COLO668 (cell line): ENCODE measurements around the gene EIF5.
A peak's percentile ranks its signal among the peaks of the same experiment; 100 is the strongest.

Source experiments
- DNase-seq: peaks from one replicate; lab custom pipeline; 2025; ENCODE audit not compliant: unreplicated experiment; lab: John Stamatoyannopoulos, UW

Gene EIF5

GRCh38 chr14:103391048-103391447 lies 57.0 kb downstream of the EIF5 start:
- DNase-seq = peak; percentile 19

GRCh38 chr14:103392106-103392505 lies 58.1 kb downstream of the EIF5 start:
- DNase-seq = no peak

GRCh38 chr14:103392572-103392971 lies 58.5 kb downstream of the EIF5 start:
- no peak for DNase-seq

- DNase-seq = no peak
Measured at GRCh38 chr14:103393070-103393469, 59.0 kb downstream of the EIF5 start.

DNA sequence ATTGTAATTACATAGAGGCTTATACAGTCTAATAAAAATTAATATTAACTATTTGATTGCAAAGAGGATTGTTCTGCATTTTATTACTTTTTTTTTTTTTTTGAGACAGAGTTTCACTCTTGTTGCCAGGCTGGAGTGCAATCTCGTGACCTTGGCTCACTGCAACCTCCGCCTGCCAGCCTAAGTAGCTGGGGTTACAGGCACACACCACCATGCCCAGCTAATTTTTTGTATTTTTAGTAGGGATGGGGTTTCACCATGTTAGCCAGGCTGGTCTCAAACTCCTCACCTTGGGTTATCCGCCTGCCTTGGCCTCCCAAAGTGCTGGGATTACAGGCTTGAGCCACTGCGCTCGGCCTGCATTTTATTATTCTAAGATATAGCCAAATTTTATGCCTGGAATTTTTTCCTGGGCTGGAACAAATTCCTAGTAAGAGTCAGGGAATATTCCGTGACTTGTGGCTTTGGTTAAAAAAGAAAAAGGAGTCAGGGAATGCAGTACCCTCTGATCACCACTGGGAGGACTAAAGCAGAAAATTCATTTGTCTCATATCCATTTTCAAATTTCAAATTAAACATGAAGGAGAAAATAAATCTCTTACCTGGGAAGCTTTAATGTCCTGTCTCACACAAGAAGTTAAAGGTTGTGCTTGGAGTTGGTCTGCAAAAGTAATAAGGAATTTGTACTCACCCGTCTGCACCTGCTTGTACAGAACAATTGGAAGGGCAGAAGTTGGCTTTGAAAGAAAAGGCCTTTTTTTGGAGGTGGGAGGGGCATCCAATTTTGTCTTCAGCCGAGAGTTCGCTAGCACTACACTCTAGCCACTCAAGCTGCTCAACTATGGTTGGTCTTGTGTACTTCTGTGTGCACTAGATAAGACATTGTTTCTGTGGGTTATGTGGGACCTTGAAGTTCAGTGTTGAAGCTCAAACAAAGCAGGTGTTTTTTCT lies 59.9 kb downstream of the EIF5 start:
- DNase-seq = no peak
